Esophagus squamous epithelium (tissue), 4 donors: ENCODE measurements around the gene ID3.

Experiments used
- POLR2A ChIP-seq, 4 donors: fragments of 450-650 bp; IDR thresholded peaks; one replicate each; pipeline ENCODE4 v1.6.1; 2017; ENCODE audit warnings: antibody characterized with exemption in 4 of 4, mild to moderate bottlenecking in 4 of 4, moderate library complexity in 3 of 4
- TF ChIP-seq, protein P1 (sequence below), 6 experiments: fragments of 450-650 bp in 4 of 6; fragments of 200-600 bp in 2 of 6; sonication (generic) in 2 of 6; IDR thresholded peaks; one replicate each; pipeline ENCODE4 v1.5.1; 2016 to 2019; ENCODE audit warnings: antibody characterized with exemption in 6 of 6, mild to moderate bottlenecking in 4 of 6, moderate library complexity in 4 of 6

DNA sequence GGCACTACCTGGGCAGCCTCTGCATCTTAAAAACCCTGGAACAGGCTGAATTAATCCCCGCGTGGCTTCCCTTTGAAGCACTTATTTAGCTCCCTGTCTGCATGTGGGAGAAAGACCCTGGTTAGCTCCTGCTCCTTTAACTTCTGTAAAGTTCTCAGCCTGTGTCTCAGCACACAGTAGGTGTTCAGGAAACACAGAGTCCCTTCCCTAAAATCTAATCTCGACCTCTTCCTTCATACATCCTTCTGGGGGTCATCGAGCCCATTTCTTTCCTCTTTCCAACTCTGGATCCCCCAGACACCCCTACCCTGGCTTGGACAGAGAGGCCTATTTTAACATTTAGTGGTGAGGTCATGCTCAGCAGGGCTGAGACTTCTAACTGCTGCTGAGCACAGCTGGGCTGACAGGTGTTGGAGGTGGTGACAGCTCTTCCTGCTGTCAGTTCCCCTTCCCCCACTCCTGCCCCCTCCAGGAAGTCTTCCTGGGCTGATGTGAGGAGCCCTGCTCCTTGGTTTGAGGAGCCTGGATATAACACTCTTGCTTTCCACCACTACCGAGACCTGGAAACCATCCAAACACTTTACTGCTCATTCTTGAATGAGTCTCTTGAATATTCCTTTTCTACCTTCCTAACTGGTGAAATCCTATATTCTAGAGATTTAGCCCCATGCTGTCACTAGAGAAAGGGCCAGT is 33.6 kb downstream of the ID3 start:
- TF ChIP-seq, protein P1, sequence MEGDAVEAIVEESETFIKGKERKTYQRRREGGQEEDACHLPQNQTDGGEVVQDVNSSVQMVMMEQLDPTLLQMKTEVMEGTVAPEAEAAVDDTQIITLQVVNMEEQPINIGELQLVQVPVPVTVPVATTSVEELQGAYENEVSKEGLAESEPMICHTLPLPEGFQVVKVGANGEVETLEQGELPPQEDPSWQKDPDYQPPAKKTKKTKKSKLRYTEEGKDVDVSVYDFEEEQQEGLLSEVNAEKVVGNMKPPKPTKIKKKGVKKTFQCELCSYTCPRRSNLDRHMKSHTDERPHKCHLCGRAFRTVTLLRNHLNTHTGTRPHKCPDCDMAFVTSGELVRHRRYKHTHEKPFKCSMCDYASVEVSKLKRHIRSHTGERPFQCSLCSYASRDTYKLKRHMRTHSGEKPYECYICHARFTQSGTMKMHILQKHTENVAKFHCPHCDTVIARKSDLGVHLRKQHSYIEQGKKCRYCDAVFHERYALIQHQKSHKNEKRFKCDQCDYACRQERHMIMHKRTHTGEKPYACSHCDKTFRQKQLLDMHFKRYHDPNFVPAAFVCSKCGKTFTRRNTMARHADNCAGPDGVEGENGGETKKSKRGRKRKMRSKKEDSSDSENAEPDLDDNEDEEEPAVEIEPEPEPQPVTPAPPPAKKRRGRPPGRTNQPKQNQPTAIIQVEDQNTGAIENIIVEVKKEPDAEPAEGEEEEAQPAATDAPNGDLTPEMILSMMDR (IDR thresholded peaks at IDR 0.05), result no peak
- no peak for TF ChIP-seq POLR2A (IDR thresholded peaks at IDR 0.05)
